G401.6 (cell line): ENCODE measurements around the gene CD244.
"Not testable (repeated sequence)": the region's sequence is repeated elsewhere in the genome, so short reads cannot be mapped to it uniquely, and the experiment has no call there.

Source experiments
- FAIRE-seq: peaks from 2 replicates; lab custom pipeline; 2012; peaks lifted over from hg19 to GRCh38; lab: Jason Lieb, UNC

Gene CD244

DNA sequence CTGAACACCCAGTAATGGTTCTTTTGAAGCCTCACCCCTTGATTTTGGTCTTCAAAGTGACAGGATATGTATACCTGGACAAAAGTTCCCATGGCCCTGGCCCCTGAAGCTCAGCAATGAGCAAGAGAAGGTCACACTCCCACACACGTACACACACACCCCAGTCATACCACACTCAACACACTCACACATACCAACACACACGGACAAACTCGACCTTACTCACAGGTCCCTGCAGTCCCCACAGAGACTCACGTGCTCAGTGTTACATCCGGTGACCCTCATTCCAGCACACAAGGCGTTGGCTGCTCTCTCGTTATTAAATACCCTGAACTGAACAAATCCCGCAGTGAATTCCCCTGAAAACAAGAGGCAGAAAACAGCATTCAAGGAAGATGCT is 16.4 kb upstream of the CD244 start:
- FAIRE-seq = no peak

DNA sequence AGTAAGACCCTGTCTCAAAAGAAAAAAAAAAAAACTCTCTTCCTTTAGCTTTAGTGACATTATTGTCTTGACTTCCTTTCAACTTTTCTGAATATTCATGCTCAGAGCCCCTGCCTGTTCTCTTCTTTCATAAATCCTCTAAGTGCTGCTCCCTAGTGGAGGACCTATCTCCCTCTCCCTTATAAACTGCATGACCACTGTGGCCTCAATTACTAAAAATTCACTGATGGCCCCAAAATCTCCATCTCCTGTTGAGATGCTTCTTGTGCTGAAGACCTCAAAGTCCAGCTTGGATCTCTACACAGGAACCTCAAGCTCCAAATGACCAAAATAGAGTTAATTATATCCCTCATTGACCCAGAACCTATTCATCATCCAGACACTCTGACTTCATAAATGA is 14.5 kb upstream of the CD244 start:
- FAIRE-seq = no peak

DNA sequence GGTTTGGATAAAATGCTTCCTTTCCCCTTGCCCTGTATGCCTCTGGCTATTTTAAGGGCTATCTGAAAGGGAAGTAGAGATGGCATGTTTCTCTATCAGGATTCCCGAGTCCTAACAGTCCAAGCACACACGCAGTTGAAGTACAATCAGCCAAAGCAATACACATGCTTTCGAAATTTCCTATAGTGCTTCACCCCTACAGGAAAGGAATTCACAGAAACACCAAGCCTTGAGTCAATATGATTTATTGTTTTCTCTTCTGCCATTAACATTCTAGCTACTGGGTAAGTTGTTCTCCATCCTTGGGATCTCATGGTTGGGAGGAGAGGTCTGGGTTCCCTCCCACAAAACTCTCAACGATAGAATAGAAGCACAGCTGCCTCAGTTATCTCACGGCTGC is 13.6 kb upstream of the CD244 start:
- FAIRE-seq = no peak

DNA sequence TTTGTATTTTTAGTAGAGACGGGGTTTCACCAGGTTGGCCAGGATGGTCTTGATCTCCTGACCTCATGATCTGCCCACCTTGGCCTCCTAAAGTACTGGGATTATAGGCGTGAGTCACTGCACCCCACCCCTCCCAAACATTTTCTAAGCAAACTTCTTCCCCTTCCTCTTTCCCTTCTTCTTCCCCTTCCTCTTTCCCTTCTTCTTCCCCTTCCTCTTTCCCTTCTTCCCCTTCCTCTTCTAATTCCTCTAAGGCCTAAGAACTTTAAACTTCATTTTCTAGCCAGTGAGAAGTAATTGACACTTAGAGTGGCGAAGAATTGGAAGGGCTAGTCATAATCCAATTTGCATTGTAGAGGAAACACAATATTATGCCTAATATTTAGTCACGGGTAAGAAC is 12.9 kb upstream of the CD244 start:
- FAIRE-seq = not testable (repeated sequence)

DNA sequence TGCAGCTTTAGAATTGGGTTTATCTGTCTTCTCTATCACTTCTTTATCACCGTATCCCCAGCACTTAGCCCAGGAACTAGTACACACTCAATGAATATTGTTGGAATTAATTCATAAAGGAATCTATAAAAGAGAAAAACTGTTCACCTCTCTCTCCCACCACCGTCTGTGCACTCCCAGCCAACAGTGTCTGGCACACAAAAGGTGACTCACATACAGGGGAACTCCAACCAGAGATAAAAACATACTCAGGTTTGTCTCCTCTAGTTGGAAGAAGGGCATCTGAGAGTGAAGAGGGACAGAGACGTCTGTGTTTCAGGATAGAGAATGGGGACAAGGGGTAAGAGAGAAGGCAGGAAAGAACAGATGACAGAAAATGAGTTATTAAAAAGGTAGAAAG is 12.2 kb upstream of the CD244 start:
- no peak for FAIRE-seq

DNA sequence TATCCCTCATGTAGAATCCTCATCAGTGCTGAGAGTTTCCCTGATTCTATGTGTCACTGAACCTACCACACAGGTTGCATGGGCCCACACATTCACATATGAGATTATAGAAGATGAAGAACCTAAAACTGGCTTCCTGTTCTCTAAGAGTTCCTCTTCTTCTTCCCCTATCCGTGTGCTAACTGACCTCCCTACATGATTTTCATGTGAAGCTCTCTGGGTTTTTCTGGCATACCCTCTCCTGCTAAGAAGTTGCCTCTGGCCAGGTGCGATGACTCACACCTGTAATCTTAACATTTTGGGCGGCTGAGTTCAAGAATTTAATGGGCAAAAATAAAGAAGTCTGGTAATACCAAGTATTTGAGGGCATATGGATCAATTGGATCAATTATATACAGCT is 5.5 kb upstream of the CD244 start:
- FAIRE-seq = no peak

DNA sequence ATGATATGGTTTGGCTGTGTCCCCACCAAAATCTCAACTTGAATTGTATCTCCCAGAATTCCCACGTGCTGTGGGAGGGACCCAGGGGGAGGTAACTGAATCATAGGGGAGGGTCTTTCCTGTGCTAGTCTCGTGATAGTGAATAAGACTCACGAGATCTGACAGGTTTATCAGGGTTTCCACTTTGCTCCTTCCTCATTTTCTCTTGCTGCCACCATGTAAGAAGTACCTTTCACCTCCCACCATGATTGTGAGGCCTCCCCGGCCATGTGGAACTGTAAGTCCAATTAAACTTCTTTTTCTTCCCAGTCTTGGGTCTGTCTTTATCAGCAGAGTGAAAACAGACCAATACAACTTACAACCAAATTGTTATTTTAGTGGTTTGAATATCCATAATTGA is 5.0 kb upstream of the CD244 start:
- not testable (repeated sequence) for FAIRE-seq

DNA sequence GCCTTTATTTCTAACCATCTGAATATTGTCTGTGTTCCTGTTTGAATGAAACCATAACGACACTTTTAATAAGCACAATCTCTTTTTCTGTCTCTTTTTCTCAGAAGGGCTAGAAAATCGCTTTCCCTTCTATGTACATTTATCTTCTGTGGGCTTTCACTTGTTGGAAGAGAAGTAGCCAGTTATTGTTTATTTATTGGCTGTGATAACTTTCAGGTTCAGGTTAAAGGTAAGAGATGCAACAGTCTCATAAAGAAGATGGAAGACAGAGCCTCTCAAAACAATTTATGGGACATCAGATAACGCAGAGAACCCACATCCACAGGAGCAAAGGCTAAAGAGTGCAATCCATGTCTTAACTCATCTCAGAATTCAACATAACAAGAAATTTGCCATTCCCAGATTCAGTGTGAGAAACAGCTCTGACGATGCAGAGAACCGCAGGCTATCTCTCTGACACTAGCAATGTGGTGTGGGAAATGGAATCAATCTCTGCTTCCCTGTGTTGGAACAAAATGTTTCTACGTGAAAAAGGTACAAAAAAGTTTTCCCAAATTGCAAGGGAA is 4.1 kb upstream of the CD244 start:
- no peak for FAIRE-seq

DNA sequence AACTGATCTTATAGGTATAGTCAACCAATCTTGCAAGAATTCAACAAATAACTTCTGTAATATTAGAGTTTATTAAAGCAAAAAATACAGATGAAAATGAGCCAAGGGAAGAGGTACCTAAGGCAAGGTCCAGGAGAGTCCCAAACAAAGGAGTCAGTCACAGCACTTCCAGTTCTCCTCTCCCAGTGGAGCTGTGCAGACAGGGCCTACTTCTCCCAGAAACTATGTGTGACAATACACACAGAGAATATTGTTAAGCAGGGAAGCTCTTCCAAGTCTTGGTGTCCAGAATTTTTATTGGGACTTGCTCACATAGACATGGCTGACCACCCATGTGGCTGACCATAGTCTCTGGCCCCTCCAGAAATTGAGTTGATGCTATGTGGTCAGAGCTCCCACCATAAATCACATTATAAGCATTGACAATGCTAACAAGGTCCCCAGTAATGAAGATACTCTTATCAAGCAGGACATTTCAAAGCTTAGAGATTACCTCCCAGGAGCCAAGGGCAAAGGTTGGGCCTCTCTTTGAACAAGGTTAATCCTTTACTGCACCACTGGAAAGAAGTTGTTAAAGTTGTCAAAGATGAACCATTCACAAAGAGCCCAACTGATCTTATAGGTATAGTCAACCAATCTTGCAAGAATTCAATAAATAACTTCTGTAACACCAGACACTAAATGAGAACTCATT is 3.5 kb upstream of the CD244 start:
- no peak for FAIRE-seq

DNA sequence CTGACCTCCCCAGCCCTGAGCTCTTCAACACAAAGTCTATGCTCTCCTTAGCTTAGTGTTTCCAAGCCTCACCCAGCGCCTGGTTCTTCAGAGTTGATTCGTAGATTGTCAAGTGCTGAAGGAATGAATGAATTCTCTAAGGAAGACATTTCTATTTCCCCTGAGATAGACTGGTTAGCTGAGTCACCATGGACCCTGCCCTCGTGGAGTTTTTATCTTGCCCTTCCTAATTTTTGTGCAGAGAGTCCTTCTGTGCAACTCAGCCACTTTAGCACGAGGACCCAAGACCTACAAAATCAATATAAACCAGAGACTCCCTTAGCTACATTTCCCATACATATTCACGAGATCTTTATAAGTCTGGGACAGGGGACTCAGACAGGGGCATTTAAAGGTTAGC is 2.6 kb upstream of the CD244 start:
- no peak for FAIRE-seq

DNA sequence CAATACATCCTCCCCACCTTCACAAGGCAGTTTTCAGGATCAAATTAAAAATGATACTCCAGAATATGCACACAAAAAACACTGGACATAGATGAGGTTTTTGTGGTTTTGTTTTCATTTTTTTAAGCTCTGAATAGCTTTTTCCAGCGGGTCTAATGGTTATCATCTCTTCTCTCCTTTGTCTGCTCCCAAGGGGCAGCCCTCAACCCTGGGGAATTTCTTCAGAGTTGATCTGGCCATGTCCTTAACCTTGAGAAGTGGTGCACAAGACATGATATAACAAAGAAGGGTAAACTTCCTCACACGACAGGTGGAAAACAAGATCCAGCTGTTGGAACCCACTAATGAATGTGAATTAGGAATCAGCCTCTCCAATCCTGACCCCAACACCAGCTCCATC is 1.5 kb upstream of the CD244 start:
- FAIRE-seq = no peak

DNA sequence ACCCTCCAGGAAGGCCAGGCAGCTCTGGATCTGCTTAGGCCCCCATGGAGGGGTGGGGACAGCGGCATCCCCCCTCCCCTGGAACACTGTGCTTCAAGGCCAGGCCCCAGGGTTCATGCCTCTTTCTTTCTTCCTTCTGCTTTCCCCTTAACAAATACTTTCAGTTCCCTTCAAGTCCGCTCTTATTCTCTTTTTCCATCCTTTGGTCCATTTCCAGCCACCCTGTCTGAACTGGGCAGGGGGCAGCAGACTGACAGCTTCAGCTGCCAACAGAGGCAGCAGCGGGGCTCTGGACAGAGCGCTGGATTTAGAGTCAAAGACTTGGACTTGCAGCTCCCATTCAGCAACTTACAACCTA is 1.1 kb upstream of the CD244 start:
- FAIRE-seq = no peak

DNA sequence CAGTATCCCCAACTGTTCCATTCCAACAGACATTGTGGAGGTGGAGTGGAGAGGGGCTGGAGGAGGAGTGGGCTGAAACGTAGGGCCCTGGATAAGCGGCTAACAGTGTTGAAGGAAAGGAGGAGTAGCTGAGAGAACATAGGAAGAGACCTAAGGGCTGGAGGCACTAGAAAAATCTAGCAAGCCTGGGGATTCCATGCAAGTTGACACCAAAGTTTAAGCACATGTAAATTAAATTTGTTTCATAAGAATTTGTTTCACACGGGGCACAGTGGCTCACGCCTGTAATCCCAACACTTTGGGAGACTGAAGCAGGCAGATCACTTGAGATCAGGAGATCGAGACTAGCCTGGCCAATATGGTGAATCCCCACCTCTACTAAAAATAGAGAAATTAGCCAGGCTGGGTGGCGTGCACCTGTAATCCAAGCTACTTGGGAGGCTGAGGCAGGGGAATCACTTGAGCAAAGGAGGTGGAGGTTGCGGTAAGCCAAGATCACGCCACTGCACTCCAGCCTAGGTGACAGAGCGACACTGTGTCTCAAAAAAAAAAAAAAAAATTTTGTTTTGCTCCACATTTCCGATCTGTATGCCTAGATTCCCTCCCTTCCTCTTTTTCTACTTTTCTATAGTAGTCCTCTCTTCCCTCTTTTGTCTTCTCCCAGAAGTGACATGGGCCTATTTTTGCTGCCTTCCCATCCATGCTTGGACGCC is 530 bp upstream of the CD244 start:
- FAIRE-seq = no peak

DNA sequence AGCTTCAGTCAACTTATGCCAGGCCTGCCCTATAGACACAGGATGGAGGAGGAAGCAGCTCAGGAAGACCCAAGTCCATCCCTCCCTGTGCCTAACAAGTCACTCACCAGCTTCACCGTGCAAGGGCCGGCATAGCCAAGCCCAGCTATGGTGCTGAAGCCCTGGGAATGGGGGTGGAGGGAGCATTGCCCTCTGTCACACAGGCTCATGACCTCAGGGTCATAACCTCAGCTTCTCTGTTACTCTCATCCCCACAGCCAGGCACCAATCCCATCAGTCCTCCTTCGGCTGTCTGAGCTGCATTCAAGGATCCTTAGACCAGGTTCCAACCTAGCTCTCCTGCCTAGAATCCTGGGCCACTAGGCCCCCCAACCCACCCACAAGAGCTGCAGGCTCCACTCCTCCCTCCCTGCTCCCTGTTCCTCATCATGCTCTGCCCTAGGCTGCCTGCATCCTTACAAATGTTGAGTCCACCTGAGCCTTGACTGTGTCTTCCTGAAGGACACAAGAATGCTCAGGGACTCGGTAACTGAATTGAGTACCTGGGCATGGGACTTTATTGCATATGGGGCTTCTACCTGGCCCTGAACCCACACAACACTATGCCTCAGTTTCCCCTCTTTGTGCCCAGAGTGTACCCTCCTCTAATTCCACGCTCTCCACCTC is 1.7 kb downstream of the CD244 start:
- no peak for FAIRE-seq

DNA sequence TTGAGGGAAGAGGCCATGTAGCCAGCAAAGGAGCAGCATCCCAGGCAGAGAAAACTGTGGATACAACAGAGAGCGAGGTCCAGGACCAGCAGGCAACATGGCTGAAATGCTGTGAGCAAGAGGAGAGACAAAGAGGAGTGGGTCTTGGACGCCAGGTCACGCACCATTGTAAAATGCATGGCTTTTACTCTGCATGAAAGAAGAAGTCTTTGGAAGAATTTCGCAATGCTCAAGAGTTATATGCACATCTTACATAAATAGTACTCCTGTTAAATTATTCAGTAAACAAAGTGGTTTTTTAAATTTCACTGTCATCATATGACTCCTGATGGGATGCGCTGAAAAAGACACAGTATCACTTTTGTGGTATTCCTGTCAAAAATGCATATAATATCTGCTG is 3.5 kb downstream of the CD244 start:
- no peak for FAIRE-seq

DNA sequence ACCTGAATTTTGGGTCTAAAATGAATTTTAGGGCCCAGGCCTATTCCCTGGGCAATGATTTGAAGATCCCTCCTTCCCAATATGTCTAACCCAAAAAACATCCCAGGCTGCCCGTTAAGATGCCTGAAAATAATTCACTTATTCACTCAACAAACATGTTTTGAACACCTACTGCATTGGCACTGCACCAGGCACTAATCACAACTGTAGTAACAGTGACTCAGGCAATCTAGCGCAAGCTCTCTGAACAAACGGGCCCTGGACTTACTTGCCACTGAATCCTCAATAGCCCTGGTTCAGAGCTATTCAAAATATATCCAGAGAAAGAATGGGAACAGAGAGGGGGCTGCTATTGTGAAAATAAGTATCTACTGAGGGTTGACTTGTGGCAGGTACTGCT is 4.2 kb downstream of the CD244 start:
- FAIRE-seq = no peak

DNA sequence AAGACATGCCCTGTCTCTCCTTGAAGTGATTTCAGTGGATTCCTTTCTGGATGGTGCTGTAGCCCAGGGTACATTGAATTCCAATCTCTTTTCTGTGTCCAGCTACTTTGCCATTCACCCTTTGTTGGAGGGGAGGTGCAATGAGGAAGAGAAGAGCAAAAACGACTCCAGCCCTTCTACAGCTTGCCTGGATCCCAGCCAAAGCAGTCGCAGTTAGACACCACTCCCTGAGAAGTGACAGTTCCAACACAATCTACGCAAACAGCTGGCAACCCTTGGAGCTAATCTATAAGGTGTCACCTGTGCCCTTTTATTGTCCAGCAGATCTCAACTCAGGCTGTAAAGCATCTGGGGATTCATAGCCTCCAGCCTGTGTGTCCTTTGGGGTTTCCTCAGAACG is 4.6 kb downstream of the CD244 start:
- no peak for FAIRE-seq

DNA sequence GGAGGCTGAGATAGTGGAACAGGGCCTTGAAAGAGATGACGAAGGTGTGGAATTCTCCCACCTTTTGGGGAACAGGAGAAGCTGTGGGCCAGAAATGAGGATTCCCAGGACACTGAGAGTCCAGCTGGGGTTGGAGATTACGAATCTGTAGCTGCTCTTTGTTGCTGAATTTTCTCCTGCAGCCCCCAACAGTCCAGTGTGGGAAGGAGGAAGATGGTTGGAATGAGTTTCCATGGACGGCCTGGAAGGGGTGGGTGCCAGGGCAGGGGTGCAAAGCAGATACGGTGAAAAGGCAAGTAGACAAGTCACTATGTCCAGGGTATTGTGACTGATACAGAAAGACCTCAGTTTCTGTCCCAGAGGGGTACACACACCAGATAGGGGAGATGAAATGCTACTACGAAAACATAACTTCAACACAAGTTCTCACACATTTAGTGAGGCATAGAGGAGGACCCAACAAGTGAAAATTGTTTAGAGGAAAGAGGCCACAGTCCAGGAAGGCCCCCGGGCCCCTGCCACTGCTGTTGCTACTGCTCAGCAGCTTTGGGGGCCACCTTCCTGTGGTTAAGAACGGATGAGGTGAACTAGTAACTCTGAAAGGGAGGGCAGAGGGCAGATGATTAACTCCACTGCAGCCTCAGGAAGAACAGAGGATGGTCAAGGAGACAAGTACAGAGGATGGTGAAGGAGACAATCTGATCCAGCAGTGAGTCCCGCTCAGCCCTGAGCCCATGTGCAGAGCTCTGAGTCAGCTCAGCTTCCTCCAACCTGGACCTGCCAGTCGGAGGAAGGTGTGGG is 7.3 kb downstream of the CD244 start:
- FAIRE-seq = no peak

DNA sequence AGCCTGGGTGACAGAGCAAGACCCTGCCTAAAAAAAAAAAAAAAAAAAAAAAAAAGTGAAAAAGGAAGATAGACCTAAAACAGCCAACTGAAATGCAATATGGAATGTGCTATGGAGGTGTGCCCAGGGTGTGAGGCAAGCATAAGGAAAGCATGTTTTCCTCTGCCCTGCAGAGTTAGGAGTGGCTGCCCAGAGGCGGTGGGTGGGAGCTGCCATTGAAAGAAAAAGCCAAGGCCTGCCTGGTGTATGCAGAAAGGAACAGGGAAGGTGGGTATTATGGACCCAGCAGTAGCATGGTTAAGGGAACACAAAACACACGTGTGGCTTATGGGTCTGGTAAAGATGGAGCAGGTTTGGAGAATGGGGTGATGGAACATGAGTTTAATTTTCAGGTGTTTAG is 8.9 kb downstream of the CD244 start:
- FAIRE-seq = no peak

DNA sequence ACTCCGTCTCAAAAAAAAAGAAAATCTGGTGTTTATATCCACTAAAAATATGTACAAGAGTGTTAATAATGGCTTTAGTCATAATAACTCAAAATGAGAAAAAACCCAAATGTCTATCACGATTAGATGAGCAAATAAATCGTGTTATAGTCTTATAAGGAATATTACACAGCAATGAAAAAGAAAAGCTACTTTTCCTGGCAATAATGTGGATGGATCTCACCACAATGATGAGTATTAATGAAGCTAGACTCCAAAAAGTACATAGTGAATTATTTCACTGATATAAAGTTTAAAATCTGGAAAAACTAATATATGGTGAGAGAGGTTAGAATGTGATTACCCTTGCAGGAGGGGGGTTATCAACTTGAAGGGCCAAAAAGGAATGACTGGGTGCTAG is 9.7 kb downstream of the CD244 start:
- FAIRE-seq = no peak

DNA sequence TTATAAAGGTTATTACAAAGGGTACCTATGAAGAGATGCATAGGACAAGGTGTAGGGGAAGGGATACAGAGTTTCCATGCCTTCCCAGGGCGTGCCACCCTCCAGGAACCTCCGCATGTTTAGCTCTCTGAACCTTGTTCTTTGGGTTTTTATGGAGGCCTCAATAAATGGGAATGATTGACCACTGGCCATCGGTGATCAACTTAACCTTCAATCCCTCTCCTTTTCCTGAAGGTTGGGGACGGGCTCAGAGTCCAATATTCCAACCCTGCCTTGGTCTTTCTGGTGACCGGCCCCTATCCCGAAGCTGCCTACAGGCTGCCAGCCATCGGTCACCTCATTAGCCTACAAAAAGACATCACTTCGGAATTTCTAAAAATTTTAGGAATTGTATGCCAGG is 11.7 kb downstream of the CD244 start:
- FAIRE-seq = no peak

DNA sequence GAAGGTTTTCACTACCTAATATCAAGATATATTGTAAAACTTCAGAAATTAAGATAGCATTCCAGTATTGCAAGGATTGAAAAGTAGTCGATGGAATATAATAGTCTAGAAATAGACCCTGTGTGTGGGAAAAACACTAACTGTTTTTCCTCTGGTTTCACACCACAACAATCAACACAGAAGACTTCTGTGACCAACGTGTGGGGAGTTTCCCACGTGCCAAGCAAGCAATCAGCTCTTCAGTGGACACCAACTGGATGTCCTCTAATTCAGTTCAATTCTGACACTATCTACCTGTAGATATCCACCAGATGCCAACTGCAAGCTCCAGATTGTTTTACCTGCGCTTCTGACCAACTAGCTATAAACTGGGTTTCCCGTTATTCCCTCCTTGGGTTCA is 12.1 kb downstream of the CD244 start:
- FAIRE-seq = no peak

DNA sequence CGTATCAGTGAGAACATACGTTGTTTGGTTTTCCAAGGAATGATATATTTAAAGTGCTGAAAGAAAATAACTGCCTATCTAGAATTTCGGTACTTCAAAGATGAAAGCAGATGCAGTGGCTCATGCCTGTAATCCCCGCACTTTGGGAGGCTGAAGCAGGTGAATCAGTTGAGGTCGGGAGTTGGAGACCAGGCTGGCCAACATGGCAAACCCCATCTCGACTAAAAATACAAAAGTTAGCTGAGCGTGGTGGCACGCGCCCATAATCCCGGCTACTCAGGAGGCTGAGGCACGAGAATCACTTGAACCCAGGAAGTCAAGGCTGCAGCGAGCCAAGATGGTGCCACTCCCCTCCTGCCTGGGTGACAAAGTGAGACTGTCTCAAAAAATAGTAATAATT is 16.4 kb downstream of the CD244 start:
- FAIRE-seq = no peak
